Tibial nerve (tissue), 4 donors: ENCODE data around the gene UBAP1L. TPM values are rescaled to one million over a fixed set of nuclear protein-coding genes. Genes with fewer than 3 reads are reported as not detected.
A peak's percentile ranks its signal among the peaks of the same experiment; 100 is the strongest.

Source experiments
- DNase-seq, 2 donors: peaks; one replicate each; pipeline ENCODE4 v3.0.0-alpha.2; 2019; ENCODE audit warnings: low spot score in 2 of 2
- H3K27ac ChIP-seq, 4 donors: fragments of 200-600 bp; sonication (generic) in 3 of 4; one replicate each; pipeline ENCODE4 v1.5.1; 2017 to 2019; ENCODE audit warnings: mild to moderate bottlenecking in 1 of 4
- H3K27me3 ChIP-seq, 2 donors: fragments of 200-600 bp; sonication (generic) in 1 of 2; one replicate each; pipeline versions ENCODE4 v1.5.1 to v1.6.0; 2017 to 2019
- H3K36me3 ChIP-seq, 3 donors: fragments of 200-600 bp; sonication (generic); one replicate each; pipeline ENCODE4 v1.5.1; 2018 to 2019
- H3K4me1 ChIP-seq, 4 donors: fragments of 200-600 bp; sonication (generic) in 3 of 4; one replicate each; pipeline ENCODE4 v1.5.1; 2017 to 2019
- H3K4me3 ChIP-seq, 4 donors: fragments of 200-600 bp; sonication (generic) in 3 of 4; one replicate each; pipeline ENCODE4 v1.5.1; 2017 to 2019; ENCODE audit warnings: mild to moderate bottlenecking in 1 of 4, moderate library complexity in 1 of 4
- H3K9me3 ChIP-seq, 4 donors: fragments of 200-600 bp; sonication (generic) in 3 of 4; one replicate each; pipeline ENCODE4 v1.5.1; 2017 to 2019
- CTCF ChIP-seq, 5 experiments: fragments of 200-600 bp in 3 of 5; fragments of 450-650 bp in 2 of 5; sonication (generic) in 3 of 5; IDR thresholded peaks; one replicate each; pipeline ENCODE4 v1.5.1; 2016 to 2019; ENCODE audit warnings: antibody characterized with exemption in 5 of 5, mild to moderate bottlenecking in 3 of 5, moderate library complexity in 2 of 5
- EP300 ChIP-seq, 2 donors: sonication (generic); formaldehyde crosslinking; IDR thresholded peaks; one replicate each; pipeline ENCODE4 v1.6.1; 2017; ENCODE audit warnings: antibody characterized with exemption in 2 of 2, mild to moderate bottlenecking in 1 of 2
- POLR2A ChIP-seq, 2 donors: fragments of 450-650 bp; IDR thresholded peaks; one replicate each; pipeline ENCODE4 v1.6.1; 2017; ENCODE audit warnings: antibody characterized with exemption in 2 of 2, mild to moderate bottlenecking in 2 of 2, moderate library complexity in 2 of 2
- WGBS, 2 donors: methylation state at CpG; one replicate each; pipeline ENCODE4 v1.1.5; 2018; 5-methylcytosine and 5-hydroxymethylcytosine counted together
- total RNA-seq, 4 donors: library from RNA; depleted of rRNA; stranded (reverse); fragments of >200 nt; gene quantifications; one replicate each; pipeline ENCODE4 v1.1.0, GENCODE V29; 2016

UBAP1L gene
- total RNA-seq, 4 donors from 2014 or later: 8.4 to 16.7 (median 14.0) TPM

GRCh38 chr15:65132878-65133547, 18.0 kb upstream of the UBAP1L start:
- Histone ChIP-seq H3K27me3 (no peaks in the 10 kb centered on the region), H3K4me3 (peak overlapping the region; percentile 71 to 99 (median 93)), H3K4me1 (peaks cover 0 to 40% (median 14%) of the 10 kb centered on the region in 4 donors), H3K36me3 (peaks cover 0 to 37% (median 11%) of the 10 kb centered on the region in 3 donors), H3K9me3 (no peaks in the 10 kb centered on the region), H3K27ac (peak overlapping the region; percentile 68 to 93 (median 88))
- no peak for TF ChIP-seq CTCF (IDR thresholded peaks at IDR 0.05)
- TF ChIP-seq POLR2A (IDR thresholded peaks at IDR 0.05): no peak
- no peak for TF ChIP-seq EP300 (IDR thresholded peaks at IDR 0.05)
- 0 to 1% methylated on average over 29 to 51 of the region's 93 CpGs for WGBS, 2 donors
- no peak for DNase-seq

GRCh38 chr15:65130941-65131340, 15.9 kb upstream of the UBAP1L start:
- 77 to 79% methylated on average over 5 of the region's 5 CpGs for WGBS, 2 donors
- peaks cover 0 to 53% (median 12%) of the 10 kb centered on the region in 3 donors for H3K36me3 ChIP-seq
- TF ChIP-seq CTCF (IDR thresholded peaks at IDR 0.05): no peak
- TF ChIP-seq EP300 (IDR thresholded peaks at IDR 0.05): no peak
- no peak for TF ChIP-seq POLR2A (IDR thresholded peaks at IDR 0.05)
- no peak for DNase-seq
- H3K27me3 ChIP-seq: no peaks in the 10 kb centered on the region
- H3K27ac ChIP-seq: no peak overlapping the region
- peaks cover 0 to 40% (median 14%) of the 10 kb centered on the region in 4 donors for H3K4me1 ChIP-seq
- H3K4me3 ChIP-seq: no peak overlapping the region
- no peaks in the 10 kb centered on the region for H3K9me3 ChIP-seq

GRCh38 chr15:65115542-65115941, 542 bp upstream of the UBAP1L start:
- Histone ChIP-seq H3K27ac (no peak overlapping the region), H3K4me1 (no peaks in the 10 kb centered on the region), H3K4me3 (no peak overlapping the region), H3K9me3 (no peaks in the 10 kb centered on the region), H3K36me3 (peaks cover 5 to 94% (median 17%) of the 10 kb centered on the region in 3 donors), H3K27me3 (no peaks in the 10 kb centered on the region)
- WGBS, 2 donors: 56 to 59% methylated on average over 5 of the region's 5 CpGs
- no peak for DNase-seq
- TF ChIP-seq EP300 (IDR thresholded peaks at IDR 0.05) (no peak), CTCF (IDR thresholded peaks at IDR 0.05) (no peak), POLR2A (IDR thresholded peaks at IDR 0.05) (no peak)

- 36 to 40% methylated on average over 3 of the region's 3 CpGs for WGBS, 2 donors
- Histone ChIP-seq H3K27ac (no peak overlapping the region), H3K27me3 (no peaks in the 10 kb centered on the region), H3K4me1 (no peaks in the 10 kb centered on the region), H3K4me3 (no peak overlapping the region), H3K9me3 (no peaks in the 10 kb centered on the region), H3K36me3 (peaks cover 0 to 63% (median 0%) of the 10 kb centered on the region in 3 donors)
- no peak for TF ChIP-seq POLR2A (IDR thresholded peaks at IDR 0.05)
- TF ChIP-seq EP300 (IDR thresholded peaks at IDR 0.05): no peak
- TF ChIP-seq CTCF (IDR thresholded peaks at IDR 0.05): no peak
- no peak for DNase-seq
These were observed 4.2 kb downstream of the UBAP1L start for GRCh38 chr15:65110676-65111292.

- no peak for DNase-seq
- Histone ChIP-seq H3K4me1 (peaks cover 0 to 8% (median 0%) of the 10 kb centered on the region in 4 donors), H3K36me3 (peaks cover 0 to 53% (median 3%) of the 10 kb centered on the region in 3 donors), H3K27ac (no peak overlapping the region), H3K27me3 (no peaks in the 10 kb centered on the region), H3K4me3 (no peak overlapping the region), H3K9me3 (no peaks in the 10 kb centered on the region)
- TF ChIP-seq CTCF (IDR thresholded peaks at IDR 0.05) (no peak), POLR2A (IDR thresholded peaks at IDR 0.05) (no peak)
- WGBS, 2 donors: 60 to 80% methylated on average over 3 to 6 of the region's 6 CpGs
These were observed 8.9 kb downstream of the UBAP1L start for GRCh38 chr15:65106011-65106590.
